Activated CD8-positive, alpha-beta memory T cell treated with anti-CD3 and anti-CD28 coated beads, Interleukin-2, amount 50 U/mL, for 24 hours (primary cell): ENCODE results near the gene ZGLP1.
A peak's percentile ranks its signal among the peaks of the same experiment; 100 is the strongest.

ENCODE experiments used
- DNase-seq: peaks from one replicate; pipeline ENCODE4 v3.0.0-alpha.2; 2020; ENCODE audit errors: extremely low read depth

The ZGLP1 gene

GRCh38 chr19:10277795-10278589, 31.6 kb downstream of the ZGLP1 start:
- no peak for DNase-seq

GRCh38 chr19:10274589-10274988, 35.0 kb downstream of the ZGLP1 start:
- no peak for DNase-seq

GRCh38 chr19:10271543-10272086, 38.0 kb downstream of the ZGLP1 start:
- DNase-seq = no peak

GRCh38 chr19:10270616-10271394, 38.8 kb downstream of the ZGLP1 start, which contains the start of gene ICAM1:
Gene ICAM1 (plus strand): TSS chr19:10271120. CDS start chr19:10271160, 40 bp downstream.
- peak; percentile 41 for DNase-seq

- peak; percentile 34 for DNase-seq
Observed at GRCh38 chr19:10270180-10270615, 39.4 kb downstream of the ZGLP1 start.

- DNase-seq = peak; percentile 68
Observed at GRCh38 chr19:10269333-10270179, 40.1 kb downstream of the ZGLP1 start.

GRCh38 chr19:10268071-10268470, 41.5 kb downstream of the ZGLP1 start:
- no peak for DNase-seq

GRCh38 chr19:10266706-10267105, 42.9 kb downstream of the ZGLP1 start:
- no peak for DNase-seq

- no peak for DNase-seq
Observed at GRCh38 chr19:10262771-10263170, 46.8 kb downstream of the ZGLP1 start.

- DNase-seq = no peak
Observed at GRCh38 chr19:10260141-10260584, 49.5 kb downstream of the ZGLP1 start.

- peak; percentile 90 for DNase-seq
Observed at GRCh38 chr19:10259162-10259905, 50.3 kb downstream of the ZGLP1 start.

GRCh38 chr19:10258080-10258710, 51.4 kb downstream of the ZGLP1 start:
- DNase-seq = no peak

GRCh38 chr19:10256970-10257615, 52.5 kb downstream of the ZGLP1 start:
- DNase-seq = no peak

GRCh38 chr19:10256551-10256950, 53.1 kb downstream of the ZGLP1 start:
- DNase-seq = no peak

GRCh38 chr19:10255358-10255757, 54.3 kb downstream of the ZGLP1 start:
- no peak for DNase-seq
